ENCODE data around the gene SH3TC2.

SH3TC2 gene

DNA sequence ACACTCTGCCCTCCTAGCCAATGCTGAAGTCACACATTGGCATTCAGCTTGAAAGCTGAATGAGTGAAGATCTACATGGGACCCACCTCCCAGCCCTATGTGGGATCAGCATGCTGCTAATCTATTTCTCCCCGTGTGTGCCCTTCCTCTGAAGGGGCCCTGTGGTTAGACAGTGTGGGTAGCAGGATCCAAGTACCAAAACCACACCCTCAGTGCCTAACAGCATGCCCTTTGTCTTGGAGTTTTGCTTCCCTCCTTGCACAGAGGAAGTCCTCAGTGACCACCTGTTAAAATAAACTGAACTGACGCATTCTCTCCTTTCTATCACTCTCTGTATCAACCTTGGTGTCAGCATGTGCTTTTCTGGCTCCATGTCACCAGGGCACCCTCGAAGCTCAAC lies 25.0 kb downstream of the SH3TC2 start:
- DNase-seq (ENCODE audit: low read depth): peak; percentile 89
- no peak overlapping the region for H3K4me3 ChIP-seq (ENCODE audit: low read depth, low read length)
- TF ChIP-seq MYC (IDR thresholded peaks at IDR 0.05; ENCODE audit: low read depth, low read length) (peak; percentile 33), POLR2A (IDR thresholded peaks at IDR 0.05; ENCODE audit: extremely low read depth, insufficient read length) (no peak)
- TF ChIP-seq, protein P1, sequence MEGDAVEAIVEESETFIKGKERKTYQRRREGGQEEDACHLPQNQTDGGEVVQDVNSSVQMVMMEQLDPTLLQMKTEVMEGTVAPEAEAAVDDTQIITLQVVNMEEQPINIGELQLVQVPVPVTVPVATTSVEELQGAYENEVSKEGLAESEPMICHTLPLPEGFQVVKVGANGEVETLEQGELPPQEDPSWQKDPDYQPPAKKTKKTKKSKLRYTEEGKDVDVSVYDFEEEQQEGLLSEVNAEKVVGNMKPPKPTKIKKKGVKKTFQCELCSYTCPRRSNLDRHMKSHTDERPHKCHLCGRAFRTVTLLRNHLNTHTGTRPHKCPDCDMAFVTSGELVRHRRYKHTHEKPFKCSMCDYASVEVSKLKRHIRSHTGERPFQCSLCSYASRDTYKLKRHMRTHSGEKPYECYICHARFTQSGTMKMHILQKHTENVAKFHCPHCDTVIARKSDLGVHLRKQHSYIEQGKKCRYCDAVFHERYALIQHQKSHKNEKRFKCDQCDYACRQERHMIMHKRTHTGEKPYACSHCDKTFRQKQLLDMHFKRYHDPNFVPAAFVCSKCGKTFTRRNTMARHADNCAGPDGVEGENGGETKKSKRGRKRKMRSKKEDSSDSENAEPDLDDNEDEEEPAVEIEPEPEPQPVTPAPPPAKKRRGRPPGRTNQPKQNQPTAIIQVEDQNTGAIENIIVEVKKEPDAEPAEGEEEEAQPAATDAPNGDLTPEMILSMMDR (IDR thresholded peaks at IDR 0.05; ENCODE audit: low read depth, low read length): no peak
- TF ChIP-seq, protein P2, sequence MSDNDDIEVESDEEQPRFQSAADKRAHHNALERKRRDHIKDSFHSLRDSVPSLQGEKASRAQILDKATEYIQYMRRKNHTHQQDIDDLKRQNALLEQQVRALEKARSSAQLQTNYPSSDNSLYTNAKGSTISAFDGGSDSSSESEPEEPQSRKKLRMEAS (IDR thresholded peaks at IDR 0.05; ENCODE audit: low read depth, low read length): peak; percentile 79

DNA sequence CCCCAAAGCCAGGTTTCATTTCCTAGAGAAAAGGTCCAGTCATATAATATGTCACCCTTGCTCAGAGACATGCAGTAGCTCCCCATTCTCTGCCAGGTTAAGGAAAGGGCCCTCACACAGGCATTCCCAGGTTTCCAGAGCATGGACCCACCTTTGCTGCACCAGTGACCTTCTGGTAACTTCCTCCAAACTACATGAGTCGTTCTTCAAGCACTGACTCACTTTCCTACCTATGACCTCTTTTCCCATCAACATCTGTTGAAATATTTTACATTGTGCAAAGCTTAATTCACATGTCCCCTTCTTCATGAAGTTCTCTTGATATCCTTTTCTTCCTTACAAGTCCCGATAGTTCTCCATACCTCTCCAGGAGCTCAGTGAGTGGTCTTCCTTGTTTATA lies 25.9 kb downstream of the SH3TC2 start:
- DNase-seq (ENCODE audit: low read depth): peak; percentile 4
- H3K4me3 ChIP-seq (ENCODE audit: low read depth, low read length): no peak overlapping the region
- TF ChIP-seq, protein P1 (IDR thresholded peaks at IDR 0.05; ENCODE audit: low read depth, low read length): no peak
- TF ChIP-seq POLR2A (IDR thresholded peaks at IDR 0.05; ENCODE audit: extremely low read depth, insufficient read length) (no peak), MYC (IDR thresholded peaks at IDR 0.05; ENCODE audit: low read depth, low read length) (no peak)
- TF ChIP-seq, protein P2 (IDR thresholded peaks at IDR 0.05; ENCODE audit: low read depth, low read length): no peak

DNA sequence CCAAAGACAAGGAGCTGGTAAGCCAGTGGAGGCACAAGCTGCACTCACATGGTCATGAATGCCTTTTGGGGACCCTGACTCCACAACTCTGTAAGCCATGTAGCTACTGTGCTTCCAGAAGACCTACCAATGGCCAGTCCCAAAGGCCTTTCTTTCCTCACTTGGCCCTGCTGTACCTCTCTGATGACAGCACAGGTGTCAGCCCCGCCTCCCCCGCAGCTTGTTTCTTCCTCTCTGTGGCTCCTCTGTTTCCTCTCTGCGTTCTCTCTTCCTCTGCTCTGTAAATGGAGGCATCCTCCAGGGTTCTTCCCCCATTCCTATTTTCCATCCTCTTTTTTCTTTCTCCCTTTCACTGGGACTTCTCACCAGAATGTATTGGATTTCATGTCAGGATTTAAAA lies 26.7 kb downstream of the SH3TC2 start:
- DNase-seq (ENCODE audit: low read depth): no peak
- no peak for TF ChIP-seq POLR2A (IDR thresholded peaks at IDR 0.05; ENCODE audit: extremely low read depth, insufficient read length)
- TF ChIP-seq, protein P1 (IDR thresholded peaks at IDR 0.05; ENCODE audit: low read depth, low read length): no peak
- TF ChIP-seq MYC (IDR thresholded peaks at IDR 0.05; ENCODE audit: low read depth, low read length): no peak
- TF ChIP-seq, protein P2 (IDR thresholded peaks at IDR 0.05; ENCODE audit: low read depth, low read length): no peak

DNA sequence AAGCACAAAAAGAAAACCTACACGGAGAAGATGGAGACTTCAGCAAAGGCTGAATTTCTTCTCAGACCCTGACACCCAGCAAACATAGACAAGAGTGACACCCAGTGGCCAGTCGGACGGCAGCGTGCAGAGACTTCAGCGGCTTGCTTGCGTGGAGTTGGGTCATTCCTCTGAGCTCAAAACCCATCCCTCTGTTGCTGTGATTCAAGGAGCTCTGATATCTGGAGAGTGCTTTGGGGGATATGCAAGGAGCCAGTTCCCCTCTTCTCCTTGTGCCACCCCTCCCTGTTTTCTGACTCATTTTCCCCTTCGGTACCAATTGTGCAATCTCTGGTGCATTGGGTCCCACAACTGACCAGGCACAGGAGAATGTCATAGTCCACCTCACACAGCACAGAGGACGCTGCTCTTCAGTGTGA lies 27.5 kb downstream of the SH3TC2 start:
- H3K4me3 ChIP-seq (ENCODE audit: low read depth, low read length): no peak overlapping the region
- TF ChIP-seq, protein P1 (IDR thresholded peaks at IDR 0.05; ENCODE audit: low read depth, low read length): peak; percentile 77
- no peak; the same call in 1 of the 2 replicates for TF ChIP-seq MYC (IDR thresholded peaks at IDR 0.05; ENCODE audit: low read depth, low read length)
- TF ChIP-seq POLR2A (IDR thresholded peaks at IDR 0.05; ENCODE audit: extremely low read depth, insufficient read length): no peak
- TF ChIP-seq, protein P2 (IDR thresholded peaks at IDR 0.05; ENCODE audit: low read depth, low read length): peak; percentile 71
- DNase-seq (ENCODE audit: low read depth): peak; percentile 78

More for the DNA sequence above, 26.7 kb downstream of the SH3TC2 start:
- H3K4me3 ChIP-seq (ENCODE audit: low read depth, low read length): no peak overlapping the region

DNA sequence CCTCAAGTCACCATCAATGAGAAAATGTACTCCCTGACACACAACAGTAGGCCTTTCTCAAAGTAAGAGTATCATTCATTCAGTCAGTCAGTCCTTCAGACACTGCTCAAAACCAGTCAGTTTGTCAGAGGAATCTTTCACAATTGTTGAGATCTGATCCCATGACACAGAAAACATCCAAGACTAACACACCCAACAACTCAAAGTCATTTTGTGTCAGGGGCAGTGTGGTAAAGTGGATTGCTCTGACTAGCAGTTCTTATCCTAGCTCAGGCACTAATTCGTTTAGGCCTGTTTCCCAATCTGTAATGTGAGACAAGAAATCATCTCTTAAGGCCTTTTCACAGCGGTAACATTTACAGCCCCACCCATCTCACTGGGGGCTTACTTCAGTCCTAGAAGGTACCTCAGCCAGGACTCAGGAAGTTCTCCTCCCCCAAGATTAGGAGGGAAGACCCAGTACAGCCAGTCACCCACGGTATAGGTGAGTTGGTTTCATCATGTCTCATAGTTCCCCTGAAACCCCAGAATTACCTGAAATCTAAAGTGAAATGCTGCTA lies 31.9 kb downstream of the SH3TC2 start:
- H3K4me3 ChIP-seq (ENCODE audit: low read depth, low read length): no peak overlapping the region
- TF ChIP-seq, protein P2 (IDR thresholded peaks at IDR 0.05; ENCODE audit: low read depth, low read length): no peak
- no peak for TF ChIP-seq MYC (IDR thresholded peaks at IDR 0.05; ENCODE audit: low read depth, low read length)
- no peak for TF ChIP-seq POLR2A (IDR thresholded peaks at IDR 0.05; ENCODE audit: extremely low read depth, insufficient read length)
- TF ChIP-seq, protein P1 (IDR thresholded peaks at IDR 0.05; ENCODE audit: low read depth, low read length): no peak
- DNase-seq (ENCODE audit: low read depth): no peak
